CD4-positive, alpha-beta T cell (primary cell): ENCODE results near the gene PITPNM3. TPM values are rescaled to one million over a fixed set of nuclear protein-coding genes. Genes with fewer than 3 reads are reported as not detected.
A peak's percentile ranks its signal among the peaks of the same experiment; 100 is the strongest.

ENCODE experiments used
- ATAC-seq: fragments of 200-7000 bp; cut with Tn5 transposase; one replicate; pipeline ENCODE4 v1.10.0; 2022; ENCODE audit warnings: mild to moderate bottlenecking; ENCODE audit not compliant: poor library complexity
- CTCF ChIA-PET: fragments of 350-600 bp; sonication (Branson Sonifier 250); formaldehyde crosslinking; loops from one replicate; lab custom pipeline; 2021; ENCODE audit warnings: antibody characterized with exemption, inconsistent platforms; lab: Charles Lee
- POLR2A ChIA-PET: fragments of 350-600 bp; sonication (Branson Sonifier 250); formaldehyde crosslinking; loops from one replicate; lab custom pipeline; 2021; ENCODE audit warnings: antibody characterized with exemption, inconsistent platforms; lab: Charles Lee
- DNase-seq, 14 experiments: peaks; one replicate each; pipeline ENCODE4 v3.0.0-alpha.2; 2013 to 2020; ENCODE audit warnings: mixed read lengths in 2 of 14
- H3K27ac ChIP-seq, 2 donors: one replicate each; pipeline versions ENCODE4 v1.5.1 to v1.7.0; 2013; ENCODE audit warnings: low read length in 2 of 2, low read depth in 1 of 2, mild to moderate bottlenecking in 1 of 2
- H3K27me3 ChIP-seq, 2 experiments: 1 replicate in 1 of 2; 2 replicates in 1 of 2; pipeline versions ENCODE4 v1.6.1 to v1.7.0; 2013; ENCODE audit warnings: low read length in 2 of 2, control low read depth in 1 of 2, mild to moderate bottlenecking in 1 of 2, moderate library complexity in 1 of 2; ENCODE audit not compliant: insufficient read depth in 2 of 2, control insufficient read depth in 1 of 2
- H3K36me3 ChIP-seq: one replicate; pipeline ENCODE4 v1.6.1; 2013; ENCODE audit warnings: low read length, control low read depth; ENCODE audit not compliant: insufficient read depth
- H3K4me1 ChIP-seq: one replicate; pipeline ENCODE4 v1.6.1; 2013; ENCODE audit warnings: low read length, control low read depth; ENCODE audit not compliant: insufficient read depth
- H3K4me3 ChIP-seq: one replicate; pipeline ENCODE4 v1.5.1; 2013; ENCODE audit warnings: mild to moderate bottlenecking, low read length, moderate library complexity
- H3K9me3 ChIP-seq, 2 experiments: 1 replicate in 1 of 2; 2 replicates in 1 of 2; pipeline versions ENCODE4 v1.6.1 to v1.7.0; 2013; ENCODE audit warnings: low read length in 2 of 2, mild to moderate bottlenecking in 2 of 2, control low read depth in 1 of 2, moderate library complexity in 1 of 2; ENCODE audit not compliant: control insufficient read depth in 1 of 2, insufficient read depth in 1 of 2
- H3K27ac Mint-ChIP-seq: one replicate; pipeline ENCODE4 v1.8.0; 2020; ENCODE audit warnings: mixed read lengths
- H3K27me3 Mint-ChIP-seq: one replicate; pipeline ENCODE4 v1.8.0; 2021; ENCODE audit warnings: mixed read lengths
- H3K36me3 Mint-ChIP-seq: one replicate; pipeline ENCODE4 v1.8.0; 2021; ENCODE audit warnings: low read depth, mixed read lengths
- H3K4me1 Mint-ChIP-seq: one replicate; pipeline ENCODE4 v1.8.0; 2021; ENCODE audit warnings: low read depth, mixed read lengths
- H3K4me3 Mint-ChIP-seq: one replicate; pipeline ENCODE4 v1.8.0; 2020; ENCODE audit warnings: mild to moderate bottlenecking, mixed read lengths
- H3K9me3 Mint-ChIP-seq: one replicate; pipeline ENCODE4 v1.8.0; 2020; ENCODE audit warnings: mixed read lengths
- CTCF ChIP-seq: fragments of 200-600 bp; IDR thresholded peaks from one replicate; pipeline ENCODE4 v1.8.0; 2022; ENCODE audit warnings: antibody characterized with exemption, mild to moderate bottlenecking
- intact Hi-C, 2 experiments: fragments of 100-400 bp; cut with DNase I in 1 of 2; cut with micrococcal nuclease in 1 of 2; formaldehyde crosslinking; loops; one replicate each; pipeline versions ENCODE4 v1.15.1 to v1.9.0; 2023 to 2025; cut with DNase I, micrococcal nuclease
- total RNA-seq, 174 experiments: library from RNA in 2 of 174; stranded (reverse) in 2 of 174; gene quantifications; one replicate each; pipeline ENCODE4 v1.2.3 and lab custom pipeline; 2021 to 2026

The PITPNM3 gene
- total RNA-seq, 2 experiments from 2014 or later, result 0.34 to 0.41 TPM

DNA sequence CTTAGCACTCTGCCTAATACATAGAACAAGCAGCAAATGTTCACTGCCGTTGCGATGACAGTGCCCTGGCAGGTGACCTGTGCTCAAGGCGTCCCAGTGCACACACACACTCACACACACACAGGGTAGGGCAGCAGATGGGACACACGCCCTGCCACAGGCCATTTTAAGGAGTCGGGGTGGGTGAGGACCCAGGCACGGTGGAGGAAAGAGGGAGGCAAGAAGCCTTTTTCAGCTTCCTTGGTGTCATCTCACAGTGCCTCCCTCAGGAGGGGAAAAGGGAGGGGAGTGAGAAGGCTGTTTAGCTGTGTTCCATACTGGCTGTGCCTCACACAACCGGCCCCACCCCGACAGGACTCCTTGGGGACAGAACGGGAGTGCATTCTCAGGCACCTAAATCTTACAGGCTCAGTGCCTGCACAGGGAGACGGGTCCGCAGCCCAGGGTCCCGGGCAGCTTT, 1.5 kb downstream of the PITPNM3 start:
- CTCF ChIA-PET, result no interaction called here
- Mint-ChIP-seq H3K4me1 (peaks cover 12% of the 10 kb centered on the region), H3K36me3 (no peaks in the 10 kb centered on the region), H3K27ac (no peak overlapping the region), H3K9me3 (no peaks in the 10 kb centered on the region), H3K27me3 (peaks cover 60% of the 10 kb centered on the region), H3K4me3 (peak overlapping the region; percentile 77)
- ATAC-seq, result no peak
- H3K4me1 ChIP-seq, result peaks cover 16% of the 10 kb centered on the region
- H3K27ac ChIP-seq, result no peak overlapping the region
- intact Hi-C loops, result no loop called here
- no peak for DNase-seq
- no peaks in the 10 kb centered on the region for H3K36me3 ChIP-seq
- H3K4me3 ChIP-seq, result no peak overlapping the region
- POLR2A ChIA-PET, result no interaction called here
- peaks cover 34 to 39% of the 10 kb centered on the region in 2 experiments for H3K27me3 ChIP-seq
- H3K9me3 ChIP-seq, result peaks cover 0 to 13% of the 10 kb centered on the region in 2 experiments
- TF ChIP-seq CTCF, result no peak

DNA sequence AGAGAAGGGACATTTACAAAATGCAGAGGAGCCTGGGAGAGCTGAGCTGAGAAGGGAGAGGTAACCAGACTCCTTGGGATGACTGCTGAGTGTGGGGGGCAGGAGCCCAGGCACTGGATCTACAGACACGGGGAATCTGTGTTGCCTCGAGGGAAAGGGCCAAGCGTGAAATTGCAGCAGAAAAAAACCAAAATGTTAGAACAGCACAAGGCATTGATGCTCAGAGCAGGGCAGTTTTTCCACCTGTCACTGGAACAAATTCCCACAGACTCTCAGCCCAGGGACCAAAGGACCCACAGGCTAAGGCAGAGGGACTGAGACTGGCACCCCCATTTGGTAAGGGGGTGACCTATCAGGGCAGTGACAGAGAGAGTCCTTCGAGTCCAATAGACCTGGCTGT, 2.0 kb downstream of the PITPNM3 start:
- ChIA-PET POLR2A (no interaction called here), CTCF (no interaction called here)
- TF ChIP-seq CTCF, result no peak
- H3K36me3 Mint-ChIP-seq, result no peaks in the 10 kb centered on the region
- H3K27me3 Mint-ChIP-seq, result peaks cover 55% of the 10 kb centered on the region
- Histone ChIP-seq H3K36me3 (no peaks in the 10 kb centered on the region), H3K4me3 (no peak overlapping the region), H3K27ac (no peak overlapping the region), H3K27me3 (peaks cover 34 to 39% of the 10 kb centered on the region in 2 experiments), H3K9me3 (peaks cover 0 to 13% of the 10 kb centered on the region in 2 experiments), H3K4me1 (peaks cover 16% of the 10 kb centered on the region)
- H3K4me3 Mint-ChIP-seq, result peak overlapping the region; percentile 77
- H3K4me1 Mint-ChIP-seq, result peaks cover 12% of the 10 kb centered on the region
- H3K27ac Mint-ChIP-seq, result no peak overlapping the region
- no peak for DNase-seq
- ATAC-seq, result no peak
- intact Hi-C loops, result no loop called here
- no peaks in the 10 kb centered on the region for H3K9me3 Mint-ChIP-seq

GRCh38 chr17:6551869-6552531, 4.4 kb downstream of the PITPNM3 start:
- Mint-ChIP-seq H3K27me3 (peaks cover 31% of the 10 kb centered on the region), H3K36me3 (no peaks in the 10 kb centered on the region), H3K4me1 (peaks cover 23% of the 10 kb centered on the region), H3K4me3 (no peak overlapping the region), H3K27ac (no peak overlapping the region), H3K9me3 (no peaks in the 10 kb centered on the region)
- TF ChIP-seq CTCF, result no peak
- Histone ChIP-seq H3K27ac (no peak overlapping the region), H3K36me3 (no peaks in the 10 kb centered on the region), H3K4me3 (no peak overlapping the region), H3K4me1 (peaks cover 24% of the 10 kb centered on the region), H3K9me3 (peaks cover 0 to 13% of the 10 kb centered on the region in 2 experiments), H3K27me3 (peaks cover 21 to 24% of the 10 kb centered on the region in 2 experiments)
- DNase-seq (no peak), ATAC-seq (no peak)
- ChIA-PET POLR2A (no interaction called here), CTCF (no interaction called here)
- intact Hi-C loops, result no loop called here
